ENCODE results near the gene MICB. TPM values are rescaled to one million over a fixed set of nuclear protein-coding genes. Genes with fewer than 3 reads are reported as not detected.

The MICB gene
- total RNA-seq, 4 donors from 2014 or later, result 2.3 to 9.3 (median 3.8) TPM

DNA sequence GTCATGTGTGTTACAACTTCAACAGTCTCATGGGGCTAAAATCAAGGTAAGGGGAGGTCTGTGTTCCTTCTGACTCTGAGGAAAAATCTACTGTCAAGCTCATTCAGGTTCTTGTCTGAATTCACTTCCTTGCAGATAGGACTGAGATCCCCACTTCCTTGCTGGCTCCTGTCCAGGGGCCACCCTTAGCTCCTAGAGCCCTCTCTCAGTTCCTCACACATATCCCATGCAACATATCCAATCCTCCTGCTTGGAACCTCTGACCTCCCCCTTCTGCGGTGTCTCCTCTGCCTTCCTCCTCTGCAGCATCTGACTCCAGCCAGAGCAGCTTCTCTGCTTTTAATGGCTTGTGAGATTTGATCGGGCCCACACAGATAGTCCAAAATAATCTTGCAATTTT lies 27.1 kb upstream of the MICB start:
- TF ChIP-seq, protein P1, sequence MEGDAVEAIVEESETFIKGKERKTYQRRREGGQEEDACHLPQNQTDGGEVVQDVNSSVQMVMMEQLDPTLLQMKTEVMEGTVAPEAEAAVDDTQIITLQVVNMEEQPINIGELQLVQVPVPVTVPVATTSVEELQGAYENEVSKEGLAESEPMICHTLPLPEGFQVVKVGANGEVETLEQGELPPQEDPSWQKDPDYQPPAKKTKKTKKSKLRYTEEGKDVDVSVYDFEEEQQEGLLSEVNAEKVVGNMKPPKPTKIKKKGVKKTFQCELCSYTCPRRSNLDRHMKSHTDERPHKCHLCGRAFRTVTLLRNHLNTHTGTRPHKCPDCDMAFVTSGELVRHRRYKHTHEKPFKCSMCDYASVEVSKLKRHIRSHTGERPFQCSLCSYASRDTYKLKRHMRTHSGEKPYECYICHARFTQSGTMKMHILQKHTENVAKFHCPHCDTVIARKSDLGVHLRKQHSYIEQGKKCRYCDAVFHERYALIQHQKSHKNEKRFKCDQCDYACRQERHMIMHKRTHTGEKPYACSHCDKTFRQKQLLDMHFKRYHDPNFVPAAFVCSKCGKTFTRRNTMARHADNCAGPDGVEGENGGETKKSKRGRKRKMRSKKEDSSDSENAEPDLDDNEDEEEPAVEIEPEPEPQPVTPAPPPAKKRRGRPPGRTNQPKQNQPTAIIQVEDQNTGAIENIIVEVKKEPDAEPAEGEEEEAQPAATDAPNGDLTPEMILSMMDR (IDR thresholded peaks at IDR 0.05; ENCODE audit: low read depth), result no peak

DNA sequence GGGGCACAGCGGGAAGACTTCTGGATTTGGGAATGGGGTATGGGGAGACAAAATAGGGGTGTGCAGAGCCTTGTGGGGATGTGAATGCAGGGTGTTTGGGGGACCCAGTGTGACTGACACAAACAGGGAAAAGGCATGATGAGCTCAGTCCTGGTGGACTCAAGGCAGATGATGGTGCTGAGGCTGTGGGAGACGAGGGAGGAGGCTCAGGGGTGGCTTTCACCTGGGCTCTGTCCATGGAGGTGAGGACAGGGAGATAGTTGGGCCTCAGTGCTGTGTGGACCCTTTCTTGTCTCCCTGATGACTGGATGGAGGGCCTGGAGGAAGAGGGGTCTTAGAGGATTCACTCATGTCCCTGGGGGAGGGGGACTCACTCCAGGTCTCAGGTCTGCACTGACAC lies 26.2 kb upstream of the MICB start:
- TF ChIP-seq, protein P1 (IDR thresholded peaks at IDR 0.05; ENCODE audit: low read depth), result no peak

DNA sequence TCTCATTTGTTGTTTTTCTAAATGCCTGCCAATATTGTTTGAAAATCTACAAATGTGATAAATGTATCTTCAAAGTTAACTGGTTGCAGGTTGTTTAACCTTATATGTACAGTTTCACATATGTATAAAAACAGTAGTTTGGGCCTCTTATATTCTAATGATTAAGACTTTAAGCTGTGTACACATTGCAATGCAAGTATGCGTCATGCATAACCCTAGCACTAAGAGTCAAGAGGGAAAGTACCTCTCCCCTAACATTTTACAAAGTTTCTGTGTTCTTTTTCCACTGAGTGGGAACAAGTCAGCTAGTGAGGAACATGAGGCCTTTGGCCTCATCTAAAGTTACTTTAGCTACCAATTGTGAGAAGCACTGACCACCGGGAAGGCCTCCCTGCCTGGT lies 25.7 kb upstream of the MICB start:
- TF ChIP-seq, protein P1 (IDR thresholded peaks at IDR 0.05; ENCODE audit: low read depth), result no peak

DNA sequence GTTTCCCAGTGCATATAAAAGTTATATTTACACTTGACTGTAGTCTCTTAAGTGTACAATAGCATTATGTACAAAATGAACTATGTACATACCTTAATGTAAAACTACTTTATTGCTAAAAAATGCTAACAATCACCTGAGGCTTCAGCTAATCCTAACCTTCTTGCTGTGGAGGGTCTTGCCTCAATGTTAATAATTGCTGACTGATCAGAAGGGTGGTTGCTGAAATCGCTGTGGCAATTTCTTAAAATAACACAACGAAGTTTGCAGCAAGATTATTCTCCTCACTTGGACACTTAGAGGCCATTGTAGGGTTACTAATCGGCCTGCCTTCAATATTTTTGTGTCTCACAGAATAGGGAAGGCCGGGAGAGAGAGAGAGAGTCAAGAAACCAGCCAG lies 24.7 kb upstream of the MICB start:
- TF ChIP-seq, protein P1 (IDR thresholded peaks at IDR 0.05; ENCODE audit: low read depth), result no peak

DNA sequence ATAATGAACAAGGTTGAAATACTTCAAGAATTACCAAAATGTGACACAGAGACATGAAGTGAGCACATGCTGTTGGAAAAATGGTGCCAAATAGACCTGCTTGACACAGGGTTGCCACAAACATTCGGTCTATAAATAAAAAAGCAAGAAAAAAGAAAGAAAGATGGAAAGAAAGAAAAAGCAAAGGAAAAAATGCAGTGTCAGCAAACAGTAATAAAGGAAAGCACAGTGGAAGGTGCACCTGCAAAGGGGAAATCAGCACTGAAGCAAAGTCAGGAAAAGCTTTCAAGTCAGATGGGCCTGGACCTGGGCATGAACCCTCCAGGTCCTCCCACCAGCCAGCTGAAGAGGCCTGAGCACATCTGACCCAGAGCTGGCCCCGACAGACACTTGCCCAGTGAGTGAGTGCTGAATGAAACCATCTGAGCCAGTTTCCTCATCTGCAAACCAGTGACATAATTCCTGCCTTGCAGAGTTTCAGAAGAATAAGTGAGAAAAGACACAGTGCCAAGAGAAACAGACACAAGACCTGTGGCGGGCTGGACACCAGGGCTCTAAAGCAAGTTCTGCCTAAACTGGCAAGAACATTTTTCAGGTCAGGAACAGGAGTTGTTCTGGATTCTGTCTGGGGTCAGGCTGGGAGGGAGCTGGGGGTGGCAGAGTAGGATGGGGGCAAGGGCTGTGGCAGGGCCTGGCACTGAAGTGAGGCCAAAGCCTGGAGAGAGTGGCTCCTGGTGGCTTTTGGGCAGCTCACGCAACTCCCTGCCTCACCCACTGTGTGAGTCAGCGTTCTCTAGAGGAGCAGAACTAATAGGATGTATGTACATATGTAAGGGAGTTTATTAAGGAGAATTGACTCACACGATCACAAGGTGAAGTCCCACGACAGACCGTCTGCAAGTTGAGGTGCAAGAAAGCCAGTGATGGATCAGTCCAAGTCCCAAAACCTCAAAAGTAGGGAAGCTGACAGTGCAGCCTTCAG lies 23.9 kb upstream of the MICB start:
- TF ChIP-seq, protein P1 (IDR thresholded peaks at IDR 0.05; ENCODE audit: low read depth), result no peak

DNA sequence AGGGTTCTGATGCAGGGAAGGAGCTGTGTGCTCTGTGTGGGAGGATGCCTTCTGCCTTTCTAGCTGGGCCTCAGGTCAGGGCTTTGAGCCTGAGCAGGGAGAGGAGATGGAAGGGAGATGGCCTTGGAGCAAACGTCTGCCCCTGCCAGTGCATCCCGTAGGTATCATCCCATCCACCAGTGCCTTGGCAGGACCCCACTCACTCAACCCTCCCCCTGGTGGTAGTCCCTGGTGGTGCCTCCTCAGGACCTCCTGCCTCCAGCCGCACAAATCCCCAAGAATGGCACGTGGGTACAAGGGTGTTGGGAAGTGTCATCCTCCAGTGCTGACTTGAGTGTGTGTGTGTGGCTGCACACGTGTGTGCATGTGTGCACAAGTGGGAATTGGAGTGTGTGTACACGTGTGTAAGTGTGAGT lies 23.1 kb upstream of the MICB start:
- TF ChIP-seq, protein P1 (IDR thresholded peaks at IDR 0.05; ENCODE audit: low read depth), result no peak

DNA sequence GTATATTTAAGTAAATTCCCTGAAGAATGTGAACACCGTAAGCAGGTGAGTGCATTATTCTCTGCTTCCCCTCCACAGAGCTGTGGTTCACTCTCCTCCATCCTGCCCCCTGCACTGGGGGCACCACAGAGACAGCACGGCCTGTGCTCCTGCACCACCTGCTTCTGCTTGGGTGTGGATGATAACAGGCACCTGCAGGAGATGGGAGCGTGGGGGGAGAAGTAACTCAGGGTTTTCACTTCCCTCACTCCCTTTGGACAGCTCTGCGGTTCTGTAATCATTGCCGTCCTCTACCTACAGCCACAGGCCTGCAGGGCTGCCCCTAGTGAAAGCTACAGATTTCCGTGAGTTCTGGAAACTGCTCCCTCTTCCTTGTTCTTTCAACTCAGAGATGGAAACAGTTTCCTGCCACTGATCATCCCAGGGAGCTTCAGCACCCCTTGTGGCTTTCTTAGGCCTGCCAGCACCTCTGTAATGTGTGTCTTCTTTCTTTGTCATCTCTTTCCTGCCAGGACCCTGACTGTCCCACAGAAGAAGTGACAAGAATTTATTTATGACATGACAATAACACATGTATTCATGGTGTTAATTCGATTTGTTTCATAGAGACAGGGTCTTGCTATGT lies 21.3 kb upstream of the MICB start:
- TF ChIP-seq, protein P1 (IDR thresholded peaks at IDR 0.05; ENCODE audit: low read depth), result no peak

All from subcutaneous adipose tissue (tissue), 4 donors.